ENCODE measurements around the gene PITPNM2.
"Not testable (repeated sequence)": the region's sequence is repeated elsewhere in the genome, so short reads cannot be mapped to it uniquely, and the experiment has no call there.

Gene PITPNM2

DNA sequence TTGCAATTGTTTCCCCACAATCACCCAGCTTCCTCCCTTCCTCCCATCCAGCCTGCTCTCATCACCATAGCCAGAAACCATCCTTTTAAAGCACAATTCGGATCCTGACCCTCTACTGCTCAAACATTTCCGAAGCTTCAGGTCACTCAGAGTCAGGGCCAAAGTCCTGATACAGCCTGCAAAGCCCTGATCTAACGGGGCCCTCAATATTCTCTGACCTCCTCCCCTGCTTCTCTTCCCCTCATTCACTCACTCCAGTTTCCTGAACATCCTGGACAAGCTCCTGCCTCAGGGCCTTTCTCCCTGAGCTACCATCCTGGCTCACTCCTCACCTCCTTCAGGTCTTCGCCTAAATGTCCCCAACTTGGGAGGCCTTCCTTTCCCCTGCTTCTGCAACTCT, 46.1 kb downstream of the PITPNM2 start:
- 0 out of 2 replicates have a peak overlapping the region, but pooled peaks have one; percentile 23 for H2AFZ ChIP-seq (ENCODE audit: low read length)
- H3K79me2 ChIP-seq (ENCODE audit: insufficient read depth, low read length): no peaks in the 10 kb centered on the region
- H3K36me3 ChIP-seq (ENCODE audit: insufficient read depth, low read length): no peaks in the 10 kb centered on the region
- H3K4me1 ChIP-seq (ENCODE audit: insufficient read depth, low read length, poor library complexity, severe bottlenecking): peaks cover 19% of the 10 kb centered on the region
- no peak overlapping the region for H3K4me2 ChIP-seq (ENCODE audit: low read depth, low read length, poor library complexity, severe bottlenecking)
- no peaks in the 10 kb centered on the region for H3K9me3 ChIP-seq (ENCODE audit: insufficient read depth, low read depth, low read length)
- no peak for TF ChIP-seq EZH2phosphoT487 (IDR thresholded peaks at IDR 0.05; ENCODE audit: borderline replicate concordance)
- TF ChIP-seq, protein P1, sequence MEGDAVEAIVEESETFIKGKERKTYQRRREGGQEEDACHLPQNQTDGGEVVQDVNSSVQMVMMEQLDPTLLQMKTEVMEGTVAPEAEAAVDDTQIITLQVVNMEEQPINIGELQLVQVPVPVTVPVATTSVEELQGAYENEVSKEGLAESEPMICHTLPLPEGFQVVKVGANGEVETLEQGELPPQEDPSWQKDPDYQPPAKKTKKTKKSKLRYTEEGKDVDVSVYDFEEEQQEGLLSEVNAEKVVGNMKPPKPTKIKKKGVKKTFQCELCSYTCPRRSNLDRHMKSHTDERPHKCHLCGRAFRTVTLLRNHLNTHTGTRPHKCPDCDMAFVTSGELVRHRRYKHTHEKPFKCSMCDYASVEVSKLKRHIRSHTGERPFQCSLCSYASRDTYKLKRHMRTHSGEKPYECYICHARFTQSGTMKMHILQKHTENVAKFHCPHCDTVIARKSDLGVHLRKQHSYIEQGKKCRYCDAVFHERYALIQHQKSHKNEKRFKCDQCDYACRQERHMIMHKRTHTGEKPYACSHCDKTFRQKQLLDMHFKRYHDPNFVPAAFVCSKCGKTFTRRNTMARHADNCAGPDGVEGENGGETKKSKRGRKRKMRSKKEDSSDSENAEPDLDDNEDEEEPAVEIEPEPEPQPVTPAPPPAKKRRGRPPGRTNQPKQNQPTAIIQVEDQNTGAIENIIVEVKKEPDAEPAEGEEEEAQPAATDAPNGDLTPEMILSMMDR (conservative IDR thresholded peaks at IDR 0.05; ENCODE audit: low read length): no peak
- H3K9ac ChIP-seq (ENCODE audit: low read depth, low read length, poor library complexity, severe bottlenecking): no peak overlapping the region
- no peaks in the 10 kb centered on the region for H4K20me1 ChIP-seq (ENCODE audit: insufficient read depth, low read length, poor library complexity, severe bottlenecking)
- H3K4me3 ChIP-seq (ENCODE audit: low read length, poor library complexity, severe bottlenecking): no peak overlapping the region
- H3K9me2 ChIP-seq (replicated peaks; ENCODE audit: low read depth, low read length): no peaks in the 10 kb centered on the region
- H3K27me3 ChIP-seq (ENCODE audit: insufficient read depth, low read length, poor library complexity, severe bottlenecking): no peaks in the 10 kb centered on the region
- H3F3A ChIP-seq (ENCODE audit: low read depth): no peaks in the 10 kb centered on the region

DNA sequence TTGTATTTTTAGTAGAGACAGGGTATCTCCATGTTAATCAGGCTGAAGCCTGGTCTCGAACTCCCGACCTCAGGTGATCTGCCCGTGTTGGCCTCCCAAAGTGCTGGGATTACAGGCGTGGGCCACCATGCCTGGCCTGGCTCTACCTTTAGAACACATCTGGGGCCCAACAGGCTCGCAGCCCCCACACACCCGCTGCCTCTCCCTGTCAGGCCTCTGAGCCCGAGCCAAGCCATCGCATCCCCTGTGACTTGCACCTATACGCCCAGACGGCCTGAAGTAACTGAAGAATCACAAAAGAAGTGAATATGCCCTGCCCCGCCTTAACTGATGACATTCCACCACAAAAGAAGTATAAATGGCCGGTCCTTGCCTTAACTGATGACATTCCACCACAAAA, 46.8 kb downstream of the PITPNM2 start:
- H3K9me3 ChIP-seq (ENCODE audit: insufficient read depth, low read depth, low read length); H2AFZ ChIP-seq (ENCODE audit: low read length); H4K20me1 ChIP-seq (ENCODE audit: insufficient read depth, low read length, poor library complexity, severe bottlenecking); H3K9ac ChIP-seq (ENCODE audit: low read depth, low read length, poor library complexity, severe bottlenecking); H3K27me3 ChIP-seq (ENCODE audit: insufficient read depth, low read length, poor library complexity, severe bottlenecking); H3K9me2 ChIP-seq (replicated peaks; ENCODE audit: low read depth, low read length); H3K36me3 ChIP-seq (ENCODE audit: insufficient read depth, low read length); H3F3A ChIP-seq (ENCODE audit: low read depth); H3K4me2 ChIP-seq (ENCODE audit: low read depth, low read length, poor library complexity, severe bottlenecking); H3K79me2 ChIP-seq (ENCODE audit: insufficient read depth, low read length); H3K4me3 ChIP-seq (ENCODE audit: low read length, poor library complexity, severe bottlenecking): not testable (repeated sequence)
- peaks cover 19% of the 10 kb centered on the region for H3K4me1 ChIP-seq (ENCODE audit: insufficient read depth, low read length, poor library complexity, severe bottlenecking)

- no peak for TF ChIP-seq EZH2phosphoT487 (IDR thresholded peaks at IDR 0.05; ENCODE audit: borderline replicate concordance)
- TF ChIP-seq, protein P1 (conservative IDR thresholded peaks at IDR 0.05; ENCODE audit: low read length): no peak
- Histone ChIP-seq H3F3A (ENCODE audit: low read depth) (no peaks in the 10 kb centered on the region), H3K4me2 (ENCODE audit: low read depth, low read length, poor library complexity, severe bottlenecking) (no peak overlapping the region), H3K4me3 (ENCODE audit: low read length, poor library complexity, severe bottlenecking) (no peak overlapping the region), H3K9me2 (replicated peaks; ENCODE audit: low read depth, low read length) (no peaks in the 10 kb centered on the region), H3K4me1 (ENCODE audit: insufficient read depth, low read length, poor library complexity, severe bottlenecking) (peaks cover 19% of the 10 kb centered on the region), H3K79me2 (ENCODE audit: insufficient read depth, low read length) (no peaks in the 10 kb centered on the region), H2AFZ (ENCODE audit: low read length) (no peak overlapping the region), H4K20me1 (ENCODE audit: insufficient read depth, low read length, poor library complexity, severe bottlenecking) (no peaks in the 10 kb centered on the region), H3K9me3 (ENCODE audit: insufficient read depth, low read depth, low read length) (no peaks in the 10 kb centered on the region), H3K36me3 (ENCODE audit: insufficient read depth, low read length) (no peaks in the 10 kb centered on the region), H3K27me3 (ENCODE audit: insufficient read depth, low read length, poor library complexity, severe bottlenecking) (no peaks in the 10 kb centered on the region), H3K9ac (ENCODE audit: low read depth, low read length, poor library complexity, severe bottlenecking) (no peak overlapping the region)
These were observed 47.9 kb downstream of the PITPNM2 start for GRCh38 chr12:123102781-123103503.

- Histone ChIP-seq H3K36me3 (ENCODE audit: insufficient read depth, low read length) (no peaks in the 10 kb centered on the region), H3F3A (ENCODE audit: low read depth) (no peaks in the 10 kb centered on the region), H4K20me1 (ENCODE audit: insufficient read depth, low read length, poor library complexity, severe bottlenecking) (no peaks in the 10 kb centered on the region), H3K9me2 (replicated peaks; ENCODE audit: low read depth, low read length) (no peaks in the 10 kb centered on the region), H3K4me3 (ENCODE audit: low read length, poor library complexity, severe bottlenecking) (no peak overlapping the region), H3K4me1 (ENCODE audit: insufficient read depth, low read length, poor library complexity, severe bottlenecking) (peaks cover 15% of the 10 kb centered on the region), H3K9ac (ENCODE audit: low read depth, low read length, poor library complexity, severe bottlenecking) (no peak overlapping the region), H3K9me3 (ENCODE audit: insufficient read depth, low read depth, low read length) (no peaks in the 10 kb centered on the region), H3K4me2 (ENCODE audit: low read depth, low read length, poor library complexity, severe bottlenecking) (no peak overlapping the region), H3K27me3 (ENCODE audit: insufficient read depth, low read length, poor library complexity, severe bottlenecking) (no peaks in the 10 kb centered on the region), H3K79me2 (ENCODE audit: insufficient read depth, low read length) (no peaks in the 10 kb centered on the region), H2AFZ (ENCODE audit: low read length) (no peak overlapping the region)
- TF ChIP-seq EZH2phosphoT487 (IDR thresholded peaks at IDR 0.05; ENCODE audit: borderline replicate concordance): no peak
- TF ChIP-seq, protein P1 (conservative IDR thresholded peaks at IDR 0.05; ENCODE audit: low read length): no peak
These were observed 48.5 kb downstream of the PITPNM2 start for GRCh38 chr12:123102366-123102765.
